Subcutaneous abdominal adipose tissue (tissue), 5 donors: ENCODE measurements around the gene BIRC3.
A peak's percentile ranks its signal among the peaks of the same experiment; 100 is the strongest.
"Not testable (repeated sequence)": the region's sequence is repeated elsewhere in the genome, so short reads cannot be mapped to it uniquely, and the experiment has no call there.

ENCODE experiments used
- H3K27ac ChIP-seq: one replicate; pipeline ENCODE4 v1.7.0; 2013; ENCODE audit warnings: low read depth, mild to moderate bottlenecking, inconsistent platforms, low read length, moderate library complexity
- H3K27me3 ChIP-seq, 5 donors: one replicate each; pipeline ENCODE4 v1.7.0; 2013; ENCODE audit warnings: low read length in 5 of 5, inconsistent platforms in 1 of 5; ENCODE audit not compliant: control insufficient read depth in 5 of 5, insufficient read depth in 4 of 5
- H3K36me3 ChIP-seq, 5 donors: one replicate each; pipeline ENCODE4 v1.7.0; 2013; ENCODE audit warnings: low read length in 5 of 5; ENCODE audit not compliant: control insufficient read depth in 5 of 5, insufficient read depth in 5 of 5
- H3K4me1 ChIP-seq, 5 donors: one replicate each; pipeline ENCODE4 v1.7.0; 2013; ENCODE audit warnings: low read length in 5 of 5, mild to moderate bottlenecking in 3 of 5, moderate library complexity in 1 of 5; ENCODE audit not compliant: control insufficient read depth in 5 of 5, insufficient read depth in 5 of 5
- H3K4me3 ChIP-seq, 5 donors: one replicate each; pipeline ENCODE4 v1.7.0; 2013; ENCODE audit warnings: low read length in 5 of 5, low read depth in 1 of 5
- H3K9ac ChIP-seq, 5 donors: one replicate each; pipeline ENCODE4 v1.7.0; 2013; ENCODE audit warnings: low read length in 5 of 5, mild to moderate bottlenecking in 4 of 5, moderate library complexity in 3 of 5
- H3K9me3 ChIP-seq, 5 donors: one replicate each; pipeline ENCODE4 v1.7.0; 2013; ENCODE audit warnings: low read length in 5 of 5; ENCODE audit not compliant: control insufficient read depth in 5 of 5
- donor health status: healthy.
- donor health status: healthy.
- donor health status: healthy.
- donor health status: healthy.
- donor health status: healthy.

Gene BIRC3

GRCh38 chr11:102293873-102294601 lies 23.2 kb upstream of the BIRC3 start:
- Histone ChIP-seq H3K4me3 (no peak overlapping the region), H3K27ac (no peak overlapping the region), H3K27me3 (no peaks in the 10 kb centered on the region), H3K9me3 (no peaks in the 10 kb centered on the region), H3K9ac (no peak overlapping the region), H3K36me3 (no peaks in the 10 kb centered on the region), H3K4me1 (peaks cover 0 to 10% (median 8%) of the 10 kb centered on the region in 5 donors)

- Histone ChIP-seq H3K4me3 (no peak overlapping the region), H3K4me1 (peaks cover 0 to 3% (median under 1%) of the 10 kb centered on the region in 5 donors), H3K9me3 (no peaks in the 10 kb centered on the region), H3K9ac (no peak overlapping the region), H3K36me3 (no peaks in the 10 kb centered on the region), H3K27ac (no peak overlapping the region), H3K27me3 (no peaks in the 10 kb centered on the region)
Observed at GRCh38 chr11:102295045-102295444, 22.2 kb upstream of the BIRC3 start.

- H3K4me1 ChIP-seq, H3K27me3 ChIP-seq, H3K4me3 ChIP-seq, H3K9ac ChIP-seq, H3K27ac ChIP-seq, H3K36me3 ChIP-seq, H3K9me3 ChIP-seq: not testable (repeated sequence)
Observed at GRCh38 chr11:102296757-102297156, 20.5 kb upstream of the BIRC3 start.

- H3K4me3 ChIP-seq, H3K36me3 ChIP-seq, H3K4me1 ChIP-seq, H3K9me3 ChIP-seq, H3K27me3 ChIP-seq, H3K9ac ChIP-seq, H3K27ac ChIP-seq: not testable (repeated sequence)
Observed at GRCh38 chr11:102300837-102301236, 16.4 kb upstream of the BIRC3 start.

DNA sequence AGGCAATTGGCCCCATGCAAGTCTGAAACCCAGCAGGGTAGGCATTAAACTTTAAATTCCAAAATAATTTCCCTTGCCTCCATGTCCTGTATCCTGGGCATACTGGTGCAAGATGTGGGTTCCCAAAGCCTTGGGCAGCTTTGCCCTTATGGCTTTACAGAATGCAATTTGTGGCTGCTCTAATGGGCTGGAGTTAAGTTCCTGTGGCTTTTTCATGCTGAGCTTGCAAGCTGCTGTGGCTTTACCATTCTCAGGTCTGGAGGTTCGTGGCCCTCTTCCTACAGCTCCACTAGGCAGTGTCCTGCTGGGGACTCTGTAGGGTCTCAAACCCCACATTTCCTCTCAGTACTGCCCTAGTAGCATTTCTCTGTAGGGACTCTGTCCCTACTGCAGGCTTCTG lies 15.0 kb upstream of the BIRC3 start:
- H3K9me3 ChIP-seq: peaks cover 0 to 8% (median 7%) of the 10 kb centered on the region in 5 donors
- H3K4me3 ChIP-seq: peak overlapping the region in 2 of 5 donors; percentile 12 to 25
- peaks cover 0 to 11% (median 3%) of the 10 kb centered on the region in 5 donors for H3K4me1 ChIP-seq
- no peak overlapping the region for H3K27ac ChIP-seq
- H3K27me3 ChIP-seq: no peaks in the 10 kb centered on the region
- no peaks in the 10 kb centered on the region for H3K36me3 ChIP-seq
- H3K9ac ChIP-seq: no peak overlapping the region

- no peaks in the 10 kb centered on the region for H3K36me3 ChIP-seq
- no peaks in the 10 kb centered on the region for H3K27me3 ChIP-seq
- no peak overlapping the region for H3K9ac ChIP-seq
- peaks cover 0 to 11% (median 3%) of the 10 kb centered on the region in 5 donors for H3K4me1 ChIP-seq
- H3K9me3 ChIP-seq: peaks cover 0 to 8% (median 7%) of the 10 kb centered on the region in 5 donors
- no peak overlapping the region for H3K27ac ChIP-seq
- H3K4me3 ChIP-seq: no peak overlapping the region
Observed at GRCh38 chr11:102304686-102305085, 12.6 kb upstream of the BIRC3 start.

DNA sequence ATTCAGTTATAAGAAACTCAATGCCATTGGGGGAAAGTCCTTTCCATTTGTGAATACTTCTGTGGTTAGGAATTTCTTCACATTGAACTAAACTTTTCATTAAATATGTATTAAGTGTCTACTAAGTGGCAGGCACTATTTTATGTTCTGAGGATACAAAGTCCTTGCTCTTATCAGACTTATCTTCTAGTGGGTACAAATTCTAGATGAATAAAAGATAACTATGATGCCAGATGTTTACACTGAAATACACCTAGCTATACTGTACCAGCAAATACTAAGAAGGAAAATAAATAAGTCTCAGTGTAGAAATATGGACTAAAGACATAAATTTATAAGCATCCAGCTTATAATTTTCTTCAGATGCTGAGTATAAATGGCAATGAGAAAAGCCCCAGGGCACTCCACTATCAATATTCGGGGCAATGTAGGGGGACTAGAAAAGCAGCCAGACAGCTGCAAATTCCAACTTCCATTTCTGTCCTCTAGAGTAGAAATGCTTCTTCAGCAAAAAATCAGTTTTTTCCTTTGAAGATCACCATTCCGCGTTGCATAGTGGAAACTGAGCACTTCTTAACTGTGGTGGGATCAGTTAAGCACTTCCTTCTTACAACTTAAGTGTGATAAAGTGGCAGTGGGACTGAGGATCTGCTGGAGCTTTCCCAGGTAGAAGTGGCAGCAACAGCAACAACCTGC lies 11.8 kb upstream of the BIRC3 start:
- H3K36me3 ChIP-seq: no peaks in the 10 kb centered on the region
- peaks cover 0 to 11% (median 3%) of the 10 kb centered on the region in 5 donors for H3K4me1 ChIP-seq
- no peaks in the 10 kb centered on the region for H3K27me3 ChIP-seq
- peaks cover 0 to 8% (median 7%) of the 10 kb centered on the region in 5 donors for H3K9me3 ChIP-seq
- no peak overlapping the region for H3K27ac ChIP-seq
- no peak overlapping the region for H3K4me3 ChIP-seq
- no peak overlapping the region for H3K9ac ChIP-seq

DNA sequence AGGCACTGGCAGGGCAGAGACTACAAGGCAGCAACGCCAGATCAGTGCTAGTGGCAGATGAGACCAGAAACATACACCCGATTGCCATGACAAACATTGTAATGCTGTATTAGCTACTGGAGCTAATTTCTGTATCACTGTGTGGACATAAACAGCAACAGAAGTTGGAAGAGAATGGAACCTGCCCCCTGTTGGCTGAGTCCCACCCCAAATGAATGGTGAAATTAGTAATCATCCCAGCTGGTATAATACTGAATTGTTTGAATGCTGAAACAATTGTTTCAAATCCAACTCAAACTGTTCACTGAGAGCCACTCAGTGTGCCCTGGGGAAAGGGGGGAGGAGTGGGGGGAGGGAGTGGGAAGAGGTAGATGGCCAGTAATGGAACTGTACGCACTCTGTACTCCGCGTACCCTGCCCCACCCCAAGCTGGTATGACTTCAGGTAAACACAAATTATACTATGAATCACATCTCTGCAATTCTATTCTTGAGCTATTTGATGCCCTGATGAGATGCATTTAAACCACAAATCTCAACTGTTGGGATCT lies 11.2 kb upstream of the BIRC3 start:
- H3K36me3 ChIP-seq: no peaks in the 10 kb centered on the region
- H3K9ac ChIP-seq: no peak overlapping the region
- peaks cover 0 to 11% (median 3%) of the 10 kb centered on the region in 5 donors for H3K4me1 ChIP-seq
- no peaks in the 10 kb centered on the region for H3K27me3 ChIP-seq
- H3K4me3 ChIP-seq: no peak overlapping the region
- H3K27ac ChIP-seq: no peak overlapping the region
- H3K9me3 ChIP-seq: peaks cover 0 to 8% (median 7%) of the 10 kb centered on the region in 5 donors

DNA sequence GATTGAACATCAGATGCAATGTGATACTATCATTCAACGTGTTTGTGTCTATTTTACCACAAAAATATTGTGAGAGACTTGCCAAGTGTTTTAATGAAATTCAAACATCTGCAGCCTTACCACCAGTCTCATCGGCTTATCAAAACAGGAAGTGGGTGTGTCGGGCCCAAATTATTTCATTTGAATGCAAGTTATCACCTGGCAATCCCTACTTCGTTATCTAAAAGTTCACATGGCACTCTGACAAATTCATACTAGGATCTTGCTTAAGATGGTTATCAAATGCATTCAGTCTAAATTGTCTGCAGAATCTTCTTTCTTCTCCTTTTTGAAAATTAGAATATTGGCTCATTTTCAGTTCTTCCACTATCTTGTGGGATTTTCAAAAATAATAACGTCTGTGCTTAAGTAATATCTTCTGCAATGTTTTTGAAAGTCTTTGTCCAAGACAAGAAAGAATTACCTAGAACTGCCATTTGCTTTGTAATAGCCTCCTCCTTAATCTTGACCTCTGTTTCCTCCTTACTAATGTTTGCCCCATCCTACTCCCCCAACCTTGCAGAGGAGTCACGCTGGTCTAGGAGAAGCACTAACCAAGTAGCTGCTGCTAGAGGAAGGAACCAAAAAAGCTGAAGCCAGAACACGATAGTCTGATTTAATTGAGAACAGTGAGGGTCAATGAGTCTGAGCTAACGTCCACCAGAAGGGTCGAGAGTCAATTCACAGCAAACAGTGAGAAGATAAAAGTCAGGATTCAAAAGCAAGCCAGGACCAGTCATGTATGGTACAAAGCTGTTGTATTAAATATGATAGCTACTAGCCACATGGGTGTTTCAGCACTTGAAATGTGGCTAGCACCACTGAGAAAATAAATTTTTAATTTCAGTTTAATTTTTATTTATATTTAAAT lies 10.2 kb upstream of the BIRC3 start:
- H3K27ac ChIP-seq: no peak overlapping the region

More for the DNA sequence above, 10.2 kb upstream of the BIRC3 start:
- H3K9me3 ChIP-seq: peaks cover 0 to 8% (median 7%) of the 10 kb centered on the region in 5 donors
- no peaks in the 10 kb centered on the region for H3K27me3 ChIP-seq
- no peak overlapping the region for H3K4me3 ChIP-seq
- no peaks in the 10 kb centered on the region for H3K36me3 ChIP-seq
- peaks cover 0 to 11% (median 3%) of the 10 kb centered on the region in 5 donors for H3K4me1 ChIP-seq
- no peak overlapping the region for H3K9ac ChIP-seq
